ENCODE results near the gene NRF1.

The NRF1 gene

GRCh38 chr7:129778770-129779601 is 167.5 kb downstream of the NRF1 start:
- Histone ChIP-seq H3K9me3 (ENCODE audit: control insufficient read depth, low read length) (no peaks in the 10 kb centered on the region), H3K4me3 (ENCODE audit: low read depth, low read length) (peak overlapping the region; percentile 74), H3K4me2 (ENCODE audit: low read length) (peak overlapping the region; percentile 86), H2AFZ (peak overlapping the region; percentile 98), H3K27me3 (ENCODE audit: control insufficient read depth, insufficient read depth, low read length) (peaks cover 6% of the 10 kb centered on the region), H3K79me2 (no peaks in the 10 kb centered on the region), H3K27ac (no peak overlapping the region), H3K9ac (no peak overlapping the region), H3K36me3 (ENCODE audit: control insufficient read depth, insufficient read depth, low read length) (no peaks in the 10 kb centered on the region), H3K4me1 (no peaks in the 10 kb centered on the region)
- TF ChIP-seq CTCF (IDR thresholded peaks at IDR 0.05): peak; percentile 7

GRCh38 chr7:129779602-129780256 is 168.2 kb downstream of the NRF1 start:
- Histone ChIP-seq H3K4me1 (peaks cover under 1% of the 10 kb centered on the region), H3K27ac (peak overlapping the region; percentile 59)

GRCh38 chr7:129780257-129780973 is 168.9 kb downstream of the NRF1 start:
- peaks cover 6% of the 10 kb centered on the region for H3K4me1 ChIP-seq
- no peaks in the 10 kb centered on the region for H3K9me3 ChIP-seq (ENCODE audit: control insufficient read depth, low read length)
- H2AFZ ChIP-seq: peak overlapping the region; percentile 98
- peak overlapping the region; percentile 74 for H3K4me3 ChIP-seq (ENCODE audit: low read depth, low read length)
- no peak for TF ChIP-seq CTCF (IDR thresholded peaks at IDR 0.05)
- no peaks in the 10 kb centered on the region for H3K79me2 ChIP-seq
- peaks cover 14% of the 10 kb centered on the region for H3K27me3 ChIP-seq (ENCODE audit: control insufficient read depth, insufficient read depth, low read length)
- H3K4me2 ChIP-seq (ENCODE audit: low read length): peak overlapping the region; percentile 86
- no peak overlapping the region for H3K27ac ChIP-seq
- no peaks in the 10 kb centered on the region for H3K36me3 ChIP-seq (ENCODE audit: control insufficient read depth, insufficient read depth, low read length)
- H3K9ac ChIP-seq: no peak overlapping the region

More at GRCh38 chr7:129779602-129780256, 168.2 kb downstream of the NRF1 start:
- TF ChIP-seq CTCF (IDR thresholded peaks at IDR 0.05): no peak
- H3K79me2 ChIP-seq: no peaks in the 10 kb centered on the region
- H3K4me3 ChIP-seq (ENCODE audit: low read depth, low read length): peak overlapping the region; percentile 74
- peaks cover 10% of the 10 kb centered on the region for H3K27me3 ChIP-seq (ENCODE audit: control insufficient read depth, insufficient read depth, low read length)
- H3K9me3 ChIP-seq (ENCODE audit: control insufficient read depth, low read length): no peaks in the 10 kb centered on the region
- no peak overlapping the region for H3K9ac ChIP-seq
- H3K36me3 ChIP-seq (ENCODE audit: control insufficient read depth, insufficient read depth, low read length): no peaks in the 10 kb centered on the region
- H3K4me2 ChIP-seq (ENCODE audit: low read length): peak overlapping the region; percentile 86
- peak overlapping the region; percentile 98 for H2AFZ ChIP-seq

GRCh38 chr7:129780974-129781927 is 169.7 kb downstream of the NRF1 start:
- Histone ChIP-seq H3K4me1 (peaks cover 6% of the 10 kb centered on the region), H3K4me2 (ENCODE audit: low read length) (peak overlapping the region; percentile 86), H3K4me3 (ENCODE audit: low read depth, low read length) (peak overlapping the region; percentile 74), H2AFZ (peak overlapping the region; percentile 98), H3K79me2 (no peaks in the 10 kb centered on the region), H3K27ac (no peak overlapping the region), H3K9me3 (ENCODE audit: control insufficient read depth, low read length) (no peaks in the 10 kb centered on the region), H3K36me3 (ENCODE audit: control insufficient read depth, insufficient read depth, low read length) (no peaks in the 10 kb centered on the region), H3K9ac (no peak overlapping the region), H3K27me3 (ENCODE audit: control insufficient read depth, insufficient read depth, low read length) (peaks cover 14% of the 10 kb centered on the region)
- TF ChIP-seq CTCF (IDR thresholded peaks at IDR 0.05): no peak
